Neuronal stem cell (in vitro differentiated cells): Measurements from ENCODE around the gene CHD5.

Source experiments
- DNase-seq: peaks from one replicate; pipeline ENCODE4 v3.0.0-alpha.2; 2013; ENCODE audit warnings: low spot score
- H2AFZ ChIP-seq: one replicate; pipeline ENCODE4 v1.6.1; 2013; ENCODE audit warnings: mild to moderate bottlenecking, low read length, inconsistent platforms
- H2AK5ac ChIP-seq: 2 replicates; pipeline ENCODE4 v1.6.1; 2013; ENCODE audit warnings: low read depth, mild to moderate bottlenecking, inconsistent platforms, low read length, moderate library complexity, mixed read lengths
- H2BK120ac ChIP-seq: 2 replicates; pipeline ENCODE4 v1.6.1; 2013; ENCODE audit warnings: low read depth, mild to moderate bottlenecking, inconsistent platforms, low read length, moderate library complexity, mixed read lengths
- H2BK12ac ChIP-seq: one replicate; pipeline ENCODE4 v1.6.1; 2013; ENCODE audit warnings: low read length, inconsistent platforms
- H2BK15ac ChIP-seq: 2 replicates; pipeline ENCODE4 v1.6.1; 2013; ENCODE audit warnings: mild to moderate bottlenecking, low read length, inconsistent platforms, mixed read lengths
- H2BK5ac ChIP-seq: one replicate; pipeline ENCODE4 v1.6.1; 2013; ENCODE audit warnings: inconsistent platforms, mild to moderate bottlenecking, low read length, moderate library complexity
- H3K14ac ChIP-seq: one replicate; pipeline ENCODE4 v1.6.1; 2013; ENCODE audit warnings: low read length, inconsistent platforms
- H3K18ac ChIP-seq: 2 replicates; pipeline ENCODE4 v1.6.1; 2013; ENCODE audit warnings: low read length, inconsistent platforms
- H3K23ac ChIP-seq: 2 replicates; pipeline ENCODE4 v1.6.1; 2013; ENCODE audit warnings: low read depth, mild to moderate bottlenecking, mixed read lengths, low read length, inconsistent platforms; ENCODE audit not compliant: poor library complexity
- H3K27ac ChIP-seq: replicated peaks from 3 replicates; pipeline ENCODE4 v1.5.1; 2013; ENCODE audit warnings: low read length, inconsistent platforms
- H3K27me3 ChIP-seq, 3 experiments: 2 replicates each; pipeline ENCODE4 v1.6.1; 2013; ENCODE audit warnings: low read length in 3 of 3, mild to moderate bottlenecking in 2 of 3, inconsistent platforms in 1 of 3, low read depth in 1 of 3, mixed read lengths in 1 of 3, moderate library complexity in 1 of 3; ENCODE audit not compliant: control insufficient read depth in 3 of 3, insufficient read depth in 3 of 3
- H3K36me3 ChIP-seq, 2 donors: replicated peaks in 1 of 2; 2 replicates each; pipeline ENCODE4 v1.6.1; 2013; ENCODE audit warnings: low read length in 2 of 2; ENCODE audit not compliant: control insufficient read depth in 2 of 2, insufficient read depth in 2 of 2
- H3K4ac ChIP-seq: 2 replicates; pipeline ENCODE4 v1.6.1; 2013; ENCODE audit warnings: inconsistent platforms, mild to moderate bottlenecking, low read length, moderate library complexity
- H3K4me1 ChIP-seq, 2 donors: 1 replicate in 1 of 2; 2 replicates in 1 of 2; pipeline ENCODE4 v1.6.1; 2013; ENCODE audit warnings: low read length in 2 of 2, low read depth in 1 of 2; ENCODE audit not compliant: control insufficient read depth in 2 of 2, insufficient read depth in 1 of 2
- H3K4me2 ChIP-seq: one replicate; pipeline ENCODE4 v1.6.1; 2013; ENCODE audit warnings: mild to moderate bottlenecking, low read length, inconsistent platforms; ENCODE audit not compliant: insufficient read depth, poor library complexity, severe bottlenecking
- H3K4me3 ChIP-seq, 2 donors: 2 replicates each; pipeline ENCODE4 v1.5.1; 2013; ENCODE audit warnings: low read length in 2 of 2, mild to moderate bottlenecking in 2 of 2, inconsistent platforms in 1 of 2, moderate library complexity in 1 of 2
- H3K79me1 ChIP-seq: one replicate; pipeline ENCODE4 v1.6.1; 2013; ENCODE audit warnings: low read depth, mild to moderate bottlenecking, inconsistent platforms, low read length, moderate library complexity
- H3K9ac ChIP-seq: one replicate; pipeline ENCODE4 v1.6.1; 2013; ENCODE audit warnings: mild to moderate bottlenecking, low read depth, low read length, inconsistent platforms; ENCODE audit not compliant: poor library complexity
- H3K9me3 ChIP-seq, 2 donors: replicated peaks in 1 of 2; 2 replicates each; pipeline versions ENCODE3 to v1.6.1; 2013; ENCODE audit warnings: low read length in 2 of 2, mild to moderate bottlenecking in 2 of 2, inconsistent platforms in 1 of 2, low read depth in 1 of 2, mixed read lengths in 1 of 2, moderate library complexity in 1 of 2; ENCODE audit not compliant: control insufficient read depth in 2 of 2, insufficient read depth in 1 of 2
- H4K8ac ChIP-seq: one replicate; pipeline ENCODE4 v1.6.1; 2013; ENCODE audit warnings: low read depth, mild to moderate bottlenecking, inconsistent platforms, low read length, moderate library complexity
- H4K91ac ChIP-seq: one replicate; pipeline ENCODE4 v1.6.1; 2013; ENCODE audit warnings: low read length, low read depth, mild to moderate bottlenecking, inconsistent platforms; ENCODE audit not compliant: poor library complexity
- WGBS, 2 donors: extraction: QIAGEN DNeasy Blood & Tissue Kit; methylation state at CpG; one replicate each; pipeline ENCODE4 v1.1.7; 2013; ENCODE audit warnings: missing lambda C conversion rate in 2 of 2, mixed read lengths in 1 of 2; ENCODE audit not compliant: insufficient read length in 2 of 2, insufficient replicate concordance in 1 of 2; ENCODE audit errors: extremely low coverage in 2 of 2; 5-methylcytosine and 5-hydroxymethylcytosine counted together

Gene CHD5

DNA sequence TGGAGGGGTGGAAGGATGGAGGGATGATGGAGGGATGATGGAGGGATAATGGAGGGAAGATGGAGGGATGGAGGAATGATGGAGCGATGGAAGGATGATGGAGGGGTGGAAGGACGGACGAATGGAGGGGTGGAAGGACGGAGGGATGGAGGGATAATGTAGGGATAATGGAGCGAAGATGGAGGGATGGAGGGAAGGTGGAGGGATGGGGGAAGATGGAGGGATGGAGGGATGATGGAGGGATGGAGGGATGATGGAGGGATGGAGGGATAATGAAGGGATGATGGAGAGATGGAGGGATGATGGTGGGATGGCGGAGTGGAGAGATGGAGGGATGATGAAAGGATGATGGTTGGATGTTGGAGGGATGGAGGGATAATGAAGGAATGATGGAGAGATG is 73.1 kb downstream of the CHD5 start:
- Histone ChIP-seq H3K9me3 (peaks cover 0 to 5% of the 10 kb centered on the region in 2 donors), H3K4me1 (peaks cover 0 to 5% of the 10 kb centered on the region in 2 donors), H3K79me1 (no peaks in the 10 kb centered on the region), H3K36me3 (no peaks in the 10 kb centered on the region), H3K4me3 (no peak overlapping the region), H2BK12ac (no peak overlapping the region), H2AK5ac (no peak overlapping the region), H2BK120ac (no peak overlapping the region), H2AFZ (no peak overlapping the region), H3K14ac (no peak overlapping the region), H2BK15ac (no peak overlapping the region), H3K9ac (no peak overlapping the region), H3K4me2 (no peak overlapping the region), H4K91ac (no peak overlapping the region), H3K4ac (no peak overlapping the region), H3K27ac (no peak overlapping the region), H3K18ac (no peak overlapping the region), H3K27me3 (peaks cover 0 to 24% (median 0%) of the 10 kb centered on the region in 3 experiments), H2BK5ac (no peak overlapping the region), H4K8ac (no peak overlapping the region), H3K23ac (no peak overlapping the region)
- no peak for DNase-seq
- 100% methylated on average over 6 of the region's 6 CpGs for WGBS, 2 donors

DNA sequence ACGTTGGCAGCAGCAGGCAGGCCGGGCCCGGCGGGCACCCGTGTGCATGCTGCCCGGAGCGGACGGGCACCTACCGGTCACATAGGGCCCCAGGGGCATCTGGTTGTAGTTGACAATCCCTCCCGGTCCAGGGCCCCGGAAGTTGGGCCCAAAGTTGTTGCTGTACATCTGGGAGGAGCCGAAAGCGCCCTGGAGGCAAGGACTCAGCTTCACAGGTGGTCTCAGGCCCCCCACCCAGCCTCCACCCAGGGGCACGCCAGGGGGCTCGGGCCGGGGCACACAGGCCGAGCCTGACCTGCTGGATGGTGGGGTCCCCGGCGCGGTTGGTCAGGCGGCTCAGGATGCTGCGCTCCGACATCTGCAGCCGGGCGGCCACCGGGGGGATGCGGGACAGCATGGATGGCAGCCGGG is 73.8 kb downstream of the CHD5 start:
- H3K14ac ChIP-seq: no peak overlapping the region
- no peak overlapping the region for H2AFZ ChIP-seq

GRCh38 chr1:6105763-6106162 is 74.4 kb downstream of the CHD5 start:
- Histone ChIP-seq H3K9me3 (peaks cover 0 to 5% of the 10 kb centered on the region in 2 donors), H3K18ac (peak overlapping the region; percentile 87), H4K8ac (no peak overlapping the region), H3K79me1 (no peaks in the 10 kb centered on the region), H2BK15ac (no peak overlapping the region), H3K23ac (peak overlapping the region; percentile 20), H3K14ac (no peak overlapping the region), H2AK5ac (no peak overlapping the region), H2BK120ac (no peak overlapping the region), H3K4ac (no peak overlapping the region), H2BK12ac (no peak overlapping the region), H2AFZ (no peak overlapping the region), H3K36me3 (no peaks in the 10 kb centered on the region), H4K91ac (no peak overlapping the region), H3K27ac (no peak overlapping the region), H3K27me3 (peaks cover 0 to 31% (median 0%) of the 10 kb centered on the region in 3 experiments), H3K4me3 (no peak overlapping the region), H3K4me1 (peaks cover 0 to 15% of the 10 kb centered on the region in 2 donors), H3K9ac (no peak overlapping the region), H2BK5ac (peak overlapping the region; percentile 90), H3K4me2 (no peak overlapping the region)
- no CpG with 5 or more reads among the region's 7 CpGs for WGBS, 2 donors
- DNase-seq: no peak

More for the DNA sequence above, 73.8 kb downstream of the CHD5 start:
- Histone ChIP-seq H3K9me3 (peaks cover 0 to 5% of the 10 kb centered on the region in 2 donors), H3K18ac (no peak overlapping the region), H3K79me1 (no peaks in the 10 kb centered on the region), H3K36me3 (no peaks in the 10 kb centered on the region), H4K91ac (no peak overlapping the region), H2BK15ac (no peak overlapping the region), H2BK12ac (peak overlapping the region; percentile 58), H3K4ac (no peak overlapping the region), H3K27ac (no peak overlapping the region), H3K27me3 (peaks cover 0 to 26% (median 0%) of the 10 kb centered on the region in 3 experiments), H3K4me3 (no peak overlapping the region), H2BK5ac (no peak overlapping the region), H3K4me1 (peaks cover 0 to 11% of the 10 kb centered on the region in 2 donors), H3K4me2 (no peak overlapping the region), H4K8ac (no peak overlapping the region), H2BK120ac (no peak overlapping the region), H3K23ac (no peak overlapping the region), H3K9ac (no peak overlapping the region), H2AK5ac (peak overlapping the region; percentile 56)
- no peak for DNase-seq
- no CpG with 5 or more reads among the region's 28 CpGs for WGBS, 2 donors

DNA sequence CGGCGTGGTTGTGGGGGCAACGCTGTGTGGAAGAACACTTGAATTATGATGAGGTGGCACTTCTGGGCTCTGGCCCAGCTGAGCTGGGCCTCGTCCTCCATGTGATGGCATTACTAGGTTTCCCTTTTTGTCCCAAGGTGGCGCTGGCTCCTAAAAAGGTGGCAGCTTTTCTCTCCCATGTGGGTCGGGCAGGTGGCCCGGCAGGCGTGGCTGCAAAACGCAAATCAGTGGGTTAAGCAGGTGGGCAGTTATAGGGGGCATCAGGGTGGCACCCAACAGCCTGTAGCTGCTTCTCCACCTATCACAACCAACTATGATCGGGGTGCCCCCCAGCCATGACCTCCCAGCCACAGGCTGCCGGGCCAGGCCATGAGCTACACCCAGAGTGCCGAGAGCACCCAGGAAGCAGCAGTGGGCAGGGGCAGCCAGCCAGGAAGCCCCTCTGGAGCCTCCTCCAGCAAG is 74.9 kb downstream of the CHD5 start:
- Histone ChIP-seq H2BK5ac (peak overlapping the region; percentile 90), H2BK15ac (peak overlapping the region; percentile 67), H3K4ac (no peak overlapping the region), H3K9ac (no peak overlapping the region), H3K18ac (peak overlapping the region; percentile 87), H3K27ac (no peak overlapping the region), H3K27me3 (peaks cover 0 to 35% (median 0%) of the 10 kb centered on the region in 3 experiments), H4K8ac (no peak overlapping the region), H2BK120ac (no peak overlapping the region), H3K14ac (peak overlapping the region; percentile 56), H3K9me3 (peaks cover 0 to 5% of the 10 kb centered on the region in 2 donors), H2AK5ac (peak overlapping the region; percentile 86), H2AFZ (no peak overlapping the region), H4K91ac (no peak overlapping the region), H2BK12ac (no peak overlapping the region), H3K36me3 (no peaks in the 10 kb centered on the region), H3K4me2 (no peak overlapping the region), H3K23ac (no peak overlapping the region), H3K79me1 (no peaks in the 10 kb centered on the region), H3K4me1 (peaks cover 0 to 20% of the 10 kb centered on the region in 2 donors), H3K4me3 (no peak overlapping the region)
- no CpG with 5 or more reads among the region's 12 CpGs for WGBS, 2 donors
- DNase-seq: no peak
